Right cardiac atrium (tissue), 5 donors: ENCODE data around the gene SCPEP1. TPM values are rescaled to one million over a fixed set of nuclear protein-coding genes. Genes with fewer than 3 reads are reported as not detected.
"Not testable (repeated sequence)": the region's sequence is repeated elsewhere in the genome, so short reads cannot be mapped to it uniquely, and the experiment has no call there.

Experiments used
- ATAC-seq, 2 donors: fragments of 200-7000 bp; cut with Tn5 transposase; one replicate each; pipeline versions ENCODE4 v1.8.0 to v1.9.1; 2020; ENCODE audit warnings: moderate library complexity in 2 of 2, mild to moderate bottlenecking in 1 of 2
- DNase-seq, 3 donors: peaks; one replicate each; pipeline ENCODE4 v3.0.0-alpha.2; 2020
- H3K27ac ChIP-seq: one replicate; pipeline ENCODE4 v1.5.1; 2013; ENCODE audit warnings: mild to moderate bottlenecking, low read length, control low read depth, moderate library complexity
- H3K27me3 ChIP-seq: one replicate; pipeline ENCODE4 v1.6.1; 2013; ENCODE audit not compliant: control insufficient read depth, insufficient read depth
- H3K4me1 ChIP-seq: one replicate; pipeline ENCODE4 v1.6.1; 2013; ENCODE audit warnings: low read length; ENCODE audit not compliant: control insufficient read depth, insufficient read depth
- H3K4me3 ChIP-seq: one replicate; pipeline ENCODE4 v1.5.1; 2013; ENCODE audit warnings: low read length, control low read depth
- H3K9me3 ChIP-seq: one replicate; pipeline ENCODE4 v1.6.1; 2013; ENCODE audit warnings: low read length; ENCODE audit not compliant: control insufficient read depth
- WGBS: extraction: QIAGEN DNeasy Blood & Tissue Kit; methylation state at CpG from one replicate; pipeline ENCODE4 v1.1.7; 2013; 5-methylcytosine and 5-hydroxymethylcytosine counted together
- intact Hi-C, 4 donors: fragments of 100-400 bp; cut with DNase I; formaldehyde crosslinking; loops; one replicate each; pipeline versions ENCODE4 v1.11.0 to v1.14.0; 2022 to 2023
- polyA plus RNA-seq: library from polyadenylated mRNA; stranded (reverse); fragments of 200-250 nt; gene quantifications from one replicate; pipeline ENCODE4 v1.2.3, GENCODE V29; 2013
- total RNA-seq, 4 donors: library from RNA; stranded (reverse); fragmentation: NEBNext Ultra II Directional; extraction: Animal tissue kit (Norgen Biotek cat#: 25700); gene quantifications; one replicate each; pipeline ENCODE4 v1.2.1, GENCODE V29; 2021
- donor health status: healthy with polysubstance abuse.
- donor health status: DM: no; HTN: yes; CAD: no.
- donor health status: DM: no; HTN: no; CAD: no.
- donor health status: DM: no; HTN: yes; CAD: no; lungs with severe emphysema.
- donor health status: DM: yes; HTN: yes; CAD: no.

SCPEP1 gene
- total and polyA plus RNA-seq, 5 donors, result 49.7 to 87.9 (median 60.8) TPM

- H3K27me3 ChIP-seq, H3K9me3 ChIP-seq, H3K27ac ChIP-seq, H3K4me1 ChIP-seq, intact Hi-C loops, ATAC-seq, DNase-seq, H3K4me3 ChIP-seq: not testable (repeated sequence)
- 95% methylated on average over 12 of the region's 12 CpGs for WGBS
Measured at GRCh38 chr17:56980526-56980925, 2.6 kb downstream of the SCPEP1 start.

DNA sequence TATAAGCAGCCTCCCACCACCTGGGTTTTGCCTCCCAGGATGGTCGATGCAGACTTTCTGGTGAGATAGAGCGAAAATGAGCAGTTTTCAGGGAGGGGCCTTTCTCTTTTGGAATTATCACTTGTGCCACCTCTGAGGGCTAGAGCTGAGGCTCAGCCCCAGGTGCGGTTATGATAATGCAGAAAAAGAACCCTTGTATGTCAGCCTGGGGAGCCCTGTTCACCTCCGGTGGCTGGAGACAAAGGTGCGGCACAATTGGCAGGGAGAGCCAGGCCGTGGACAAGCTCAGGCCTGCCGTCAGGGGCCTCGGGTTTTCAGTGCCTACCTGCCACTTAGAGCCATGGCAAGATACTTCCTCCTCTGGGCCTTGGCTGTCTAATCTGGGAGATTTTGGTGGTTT is 4.4 kb downstream of the SCPEP1 start:
- DNase-seq, result no peak
- Histone ChIP-seq H3K4me3 (no peak overlapping the region), H3K4me1 (no peaks in the 10 kb centered on the region), H3K27me3 (no peaks in the 10 kb centered on the region), H3K27ac (no peak overlapping the region), H3K9me3 (no peaks in the 10 kb centered on the region)
- ATAC-seq, result no peak
- 93% methylated on average over 8 of the region's 8 CpGs for WGBS
- intact Hi-C loops, result no loop called here

DNA sequence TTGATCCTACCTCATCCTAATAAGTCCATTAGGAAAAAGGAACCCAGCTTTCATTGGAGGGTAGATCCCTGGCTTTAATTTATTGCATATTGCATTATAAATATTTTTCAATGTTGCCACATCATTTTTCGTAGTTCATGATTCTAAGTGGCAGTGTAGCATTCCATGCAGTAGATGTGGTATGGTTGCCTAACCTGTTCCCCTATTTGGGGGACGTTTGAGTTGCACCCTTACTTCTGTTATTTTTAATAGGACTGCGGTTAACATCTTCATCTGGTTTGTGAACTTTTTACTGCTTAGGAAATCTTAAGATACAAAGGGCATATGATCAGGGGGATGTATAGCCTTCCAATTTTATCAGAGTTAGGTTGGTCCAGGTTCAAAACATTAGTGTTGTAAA is 5.4 kb downstream of the SCPEP1 start:
- no peak overlapping the region for H3K4me3 ChIP-seq
- 79% methylated on average over 3 of the region's 3 CpGs for WGBS
- H3K4me1 ChIP-seq, result no peaks in the 10 kb centered on the region
- DNase-seq (no peak), ATAC-seq (no peak)
- H3K27me3 ChIP-seq, result no peaks in the 10 kb centered on the region
- intact Hi-C loops, result no loop called here
- H3K9me3 ChIP-seq, result no peaks in the 10 kb centered on the region
- H3K27ac ChIP-seq, result no peak overlapping the region

- DNase-seq (no peak), ATAC-seq (peak; percentile 40 to 49)
- no peaks in the 10 kb centered on the region for H3K4me1 ChIP-seq
- no peaks in the 10 kb centered on the region for H3K27me3 ChIP-seq
- no peaks in the 10 kb centered on the region for H3K9me3 ChIP-seq
- no peak overlapping the region for H3K4me3 ChIP-seq
- 83% methylated on average over 14 of the region's 14 CpGs for WGBS
- intact Hi-C loops, result no loop called here
- no peak overlapping the region for H3K27ac ChIP-seq
Measured at GRCh38 chr17:56985371-56986162, 7.6 kb downstream of the SCPEP1 start.

GRCh38 chr17:56987283-56987834 is 9.4 kb downstream of the SCPEP1 start:
- H3K4me3 ChIP-seq, result no peak overlapping the region
- H3K27me3 ChIP-seq, result no peaks in the 10 kb centered on the region
- H3K9me3 ChIP-seq, result no peaks in the 10 kb centered on the region
- intact Hi-C loops, result no loop called here
- WGBS, result 63% methylated on average over 11 of the region's 11 CpGs
- H3K27ac ChIP-seq, result no peak overlapping the region
- no peaks in the 10 kb centered on the region for H3K4me1 ChIP-seq
- no peak for DNase-seq
- ATAC-seq, result no peak

- no peak for DNase-seq
- intact Hi-C loops, result no loop called here
- no peak overlapping the region for H3K4me3 ChIP-seq
- 97% methylated on average over 4 of the region's 4 CpGs for WGBS
- H3K9me3 ChIP-seq, result no peaks in the 10 kb centered on the region
- ATAC-seq, result no peak
- no peaks in the 10 kb centered on the region for H3K27me3 ChIP-seq
- H3K4me1 ChIP-seq, result no peaks in the 10 kb centered on the region
- H3K27ac ChIP-seq, result no peak overlapping the region
Measured at GRCh38 chr17:56988901-56989572, 11.1 kb downstream of the SCPEP1 start.

DNA sequence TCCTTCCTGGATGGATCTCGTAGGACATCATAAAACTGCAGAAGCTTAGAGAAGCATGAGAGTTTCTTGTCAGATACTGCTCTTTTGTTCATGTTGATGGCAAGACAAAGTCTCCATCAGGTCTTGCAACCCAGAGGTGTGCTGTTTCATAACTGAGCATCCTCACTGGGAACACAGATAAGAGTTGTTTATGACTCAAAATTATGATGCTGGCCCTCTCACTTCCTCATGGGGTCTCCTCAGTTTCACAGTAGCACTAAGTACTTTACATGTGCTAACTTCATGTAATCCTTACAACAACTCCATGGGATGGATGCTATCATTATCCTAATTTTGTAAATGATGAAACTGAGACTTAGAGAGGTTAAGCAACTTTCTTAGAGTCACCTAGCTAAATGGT is 14.4 kb downstream of the SCPEP1 start:
- ATAC-seq (no peak), DNase-seq (no peak)
- no peak overlapping the region for H3K27ac ChIP-seq
- no peaks in the 10 kb centered on the region for H3K4me1 ChIP-seq
- H3K27me3 ChIP-seq, result no peaks in the 10 kb centered on the region
- 72% methylated on average over 1 of the region's 1 CpG for WGBS
- no peak overlapping the region for H3K4me3 ChIP-seq
- no peaks in the 10 kb centered on the region for H3K9me3 ChIP-seq
- intact Hi-C loops, result no loop called here

- no peaks in the 10 kb centered on the region for H3K27me3 ChIP-seq
- intact Hi-C loops, result no loop called here
- H3K4me1 ChIP-seq, result no peaks in the 10 kb centered on the region
- 99% methylated on average over 4 of the region's 4 CpGs for WGBS
- ATAC-seq (no peak), DNase-seq (no peak)
- no peak overlapping the region for H3K27ac ChIP-seq
- no peaks in the 10 kb centered on the region for H3K9me3 ChIP-seq
- H3K4me3 ChIP-seq, result no peak overlapping the region
Measured at GRCh38 chr17:56994009-56994792, 16.3 kb downstream of the SCPEP1 start.

GRCh38 chr17:56995766-56996165 is 17.8 kb downstream of the SCPEP1 start:
- H3K27me3 ChIP-seq, result no peaks in the 10 kb centered on the region
- no peak overlapping the region for H3K27ac ChIP-seq
- no peaks in the 10 kb centered on the region for H3K9me3 ChIP-seq
- 87% methylated on average over 1 of the region's 1 CpG for WGBS
- H3K4me3 ChIP-seq, result no peak overlapping the region
- ATAC-seq, result no peak
- intact Hi-C loops, result no loop called here
- DNase-seq, result no peak
- no peaks in the 10 kb centered on the region for H3K4me1 ChIP-seq

DNA sequence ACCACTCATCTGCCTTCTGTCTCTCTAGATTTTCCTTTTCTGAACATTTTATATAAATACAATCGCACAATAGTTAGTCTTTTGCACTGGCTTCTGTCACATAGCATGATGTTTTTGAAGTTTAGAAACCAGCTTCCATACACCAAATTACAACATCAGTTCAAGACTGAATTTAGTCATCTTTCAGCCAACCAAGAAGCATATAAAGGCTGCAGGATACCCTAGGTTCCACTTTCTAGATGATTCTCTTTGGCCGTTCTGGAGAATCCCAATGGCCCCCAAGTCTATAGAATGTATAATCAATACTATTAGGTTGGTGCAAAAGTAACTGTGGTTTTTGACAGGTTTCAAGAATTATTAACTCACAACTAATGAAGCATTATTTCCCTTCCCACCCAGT is 19.4 kb downstream of the SCPEP1 start:
- no peak for DNase-seq
- no peaks in the 10 kb centered on the region for H3K9me3 ChIP-seq
- H3K4me1 ChIP-seq, result no peaks in the 10 kb centered on the region
- no peak overlapping the region for H3K27ac ChIP-seq
- H3K4me3 ChIP-seq, result no peak overlapping the region
- intact Hi-C loops, result no loop called here
- 98% methylated on average over 2 of the region's 2 CpGs for WGBS
- H3K27me3 ChIP-seq, result no peaks in the 10 kb centered on the region
- ATAC-seq, result no peak

DNA sequence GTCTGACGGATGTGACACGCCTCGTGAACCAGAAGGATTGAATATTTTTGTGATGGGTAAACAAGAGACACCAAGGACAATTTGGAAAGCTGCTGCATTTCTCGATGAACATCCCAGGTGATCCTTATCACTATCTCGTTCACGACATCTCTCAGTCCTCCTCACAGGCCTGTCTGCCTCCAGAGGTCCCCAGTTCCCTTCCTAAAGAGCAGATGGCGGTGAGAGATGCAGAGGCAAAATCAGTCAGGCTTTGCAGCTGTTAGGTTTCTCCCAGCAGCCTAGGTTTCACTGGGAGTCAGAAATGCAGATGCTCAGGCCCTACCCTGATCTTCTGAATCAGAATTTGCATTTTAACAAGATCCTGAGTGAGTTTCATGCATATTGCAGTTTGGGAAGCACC is 23.6 kb downstream of the SCPEP1 start:
- Histone ChIP-seq H3K4me3 (no peak overlapping the region), H3K27ac (no peak overlapping the region), H3K27me3 (no peaks in the 10 kb centered on the region), H3K4me1 (no peaks in the 10 kb centered on the region), H3K9me3 (no peaks in the 10 kb centered on the region)
- ATAC-seq (no peak), DNase-seq (no peak)
- 88% methylated on average over 7 of the region's 7 CpGs for WGBS
- intact Hi-C loops, result no loop called here
